GM21360 (cell line): ENCODE measurements around the gene CA12.

Experiments
- ATAC-seq: cut with Tn5 transposase; IDR thresholded peaks from one replicate; pipeline ENCODE4 v1.9.1; 2021; ENCODE audit warnings: mild to moderate bottlenecking, moderate library complexity; ENCODE audit not compliant: unreplicated experiment

Gene CA12

GRCh38 chr15:63312286-63312685 is 69.4 kb downstream of the CA12 start:
- no peak for ATAC-seq

- ATAC-seq = no peak
These were observed 71.0 kb downstream of the CA12 start for GRCh38 chr15:63310646-63311045.

GRCh38 chr15:63308947-63309346 is 72.7 kb downstream of the CA12 start:
- ATAC-seq = no peak

- no peak for ATAC-seq
These were observed 73.2 kb downstream of the CA12 start for GRCh38 chr15:63308491-63308890.

GRCh38 chr15:63306492-63307073 is 75.1 kb downstream of the CA12 start:
- no peak for ATAC-seq

- no peak for ATAC-seq
These were observed 76.4 kb downstream of the CA12 start for GRCh38 chr15:63305260-63305659.

GRCh38 chr15:63301088-63301487 is 80.6 kb downstream of the CA12 start:
- no peak for ATAC-seq

GRCh38 chr15:63299943-63300575 is 81.6 kb downstream of the CA12 start:
- no peak for ATAC-seq

GRCh38 chr15:63296195-63296594 is 85.5 kb downstream of the CA12 start:
- ATAC-seq = no peak

- no peak for ATAC-seq
These were observed 86.3 kb downstream of the CA12 start for GRCh38 chr15:63295341-63295740.

GRCh38 chr15:63294359-63294758 is 87.3 kb downstream of the CA12 start:
- no peak for ATAC-seq

GRCh38 chr15:63292771-63293170 is 88.9 kb downstream of the CA12 start:
- ATAC-seq = no peak

GRCh38 chr15:63292241-63292640 is 89.4 kb downstream of the CA12 start:
- ATAC-seq = no peak

GRCh38 chr15:63291507-63291906 is 90.1 kb downstream of the CA12 start:
- ATAC-seq = no peak

GRCh38 chr15:63288778-63289378 is 92.8 kb downstream of the CA12 start:
- ATAC-seq = no peak

GRCh38 chr15:63288342-63288741 is 93.3 kb downstream of the CA12 start:
- no peak for ATAC-seq

- ATAC-seq = no peak
These were observed 94.5 kb downstream of the CA12 start for GRCh38 chr15:63287109-63287508.

- ATAC-seq = no peak
These were observed 97.3 kb downstream of the CA12 start for GRCh38 chr15:63284335-63284734.

GRCh38 chr15:63283126-63283525 is 98.5 kb downstream of the CA12 start:
- no peak for ATAC-seq

- no peak for ATAC-seq
These were observed 103.7 kb downstream of the CA12 start for GRCh38 chr15:63277893-63278456.

- no peak for ATAC-seq
These were observed 104.4 kb downstream of the CA12 start, which contains the start of gene APH1B for GRCh38 chr15:63277038-63277892. APH1B (plus strand) TSS chr15:63277605; CDS start chr15:63277624, 19 bp downstream.
